ENCODE results near the gene ADCY9. TPM values are rescaled to one million over a fixed set of nuclear protein-coding genes. Genes with fewer than 3 reads are reported as not detected.
"Not testable (repeated sequence)": the region's sequence is repeated elsewhere in the genome, so short reads cannot be mapped to it uniquely, and the experiment has no call there.

ADCY9 gene
- total and polyA plus RNA-seq, 2 experiments from 2014 or later: 2.2 to 18.3 TPM

- not testable (repeated sequence) for H3F3A ChIP-seq (replicated peaks; ENCODE audit: low read depth); H3K4me3 Mint-ChIP-seq; H2AFZ ChIP-seq; H4K20me1 ChIP-seq (replicated peaks; ENCODE audit: insufficient read depth); ATAC-seq; H3K4me1 Mint-ChIP-seq; H3K79me2 ChIP-seq (replicated peaks; ENCODE audit: insufficient read depth); H3K4me2 ChIP-seq; DNase-seq (ENCODE audit: low spot score); H3K9me2 ChIP-seq (ENCODE audit: insufficient read depth); H3K36me3 ChIP-seq (ENCODE audit: insufficient read depth); H3K36me3 Mint-ChIP-seq (ENCODE audit: low read depth); H3K4me1 ChIP-seq (ENCODE audit: insufficient read depth); H3K4me3 ChIP-seq; H3K27ac ChIP-seq (ENCODE audit: low read depth); H3K27ac Mint-ChIP-seq; H3K27me3 ChIP-seq (ENCODE audit: insufficient read depth); H3K9me3 Mint-ChIP-seq
- H3K27me3 Mint-ChIP-seq (ENCODE audit: insufficient read depth, low read depth, poor library complexity): peaks cover 12% of the 10 kb centered on the region
These were observed 40.3 kb upstream of the ADCY9 start for GRCh38 chr16:4156503-4156902.

GRCh38 chr16:4153364-4153763 is 37.1 kb upstream of the ADCY9 start:
- not testable (repeated sequence) for H4K20me1 ChIP-seq (replicated peaks; ENCODE audit: insufficient read depth); H3K27ac Mint-ChIP-seq; H3K4me3 ChIP-seq; H3F3A ChIP-seq (replicated peaks; ENCODE audit: low read depth); H3K36me3 Mint-ChIP-seq (ENCODE audit: low read depth); ATAC-seq; H3K4me3 Mint-ChIP-seq; H3K9me3 Mint-ChIP-seq; H3K27ac ChIP-seq (ENCODE audit: low read depth); H3K36me3 ChIP-seq (ENCODE audit: insufficient read depth); H3K27me3 Mint-ChIP-seq (ENCODE audit: insufficient read depth, low read depth, poor library complexity); H3K27me3 ChIP-seq (ENCODE audit: insufficient read depth); H3K4me1 ChIP-seq (ENCODE audit: insufficient read depth); H3K4me1 Mint-ChIP-seq; H3K79me2 ChIP-seq (replicated peaks; ENCODE audit: insufficient read depth); H3K9me2 ChIP-seq (ENCODE audit: insufficient read depth); H2AFZ ChIP-seq; DNase-seq (ENCODE audit: low spot score); H3K4me2 ChIP-seq

DNA sequence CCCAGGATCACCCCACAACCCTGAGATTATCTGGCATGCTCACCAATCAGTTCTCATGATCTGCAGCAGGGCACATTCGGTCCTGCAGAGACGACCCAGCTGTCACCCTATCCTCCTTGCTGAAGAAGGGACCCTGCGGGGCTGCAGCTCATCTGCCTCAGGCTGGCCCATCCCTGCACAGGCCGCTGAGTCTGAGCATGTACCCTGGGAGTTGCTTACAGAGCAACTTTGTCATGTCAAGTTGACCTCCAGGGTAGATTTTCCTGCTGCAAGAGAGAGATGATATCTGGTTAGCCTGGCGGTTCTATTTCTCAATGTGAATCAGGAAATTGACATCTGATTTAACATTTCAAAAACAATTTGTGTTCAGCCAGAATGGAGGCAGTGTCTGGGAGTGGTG is 36.0 kb upstream of the ADCY9 start:
- DNase-seq (ENCODE audit: low spot score) (no peak), ATAC-seq (peak; percentile 35; the same call in 2 of the 3 replicates)
- H3K4me3 Mint-ChIP-seq: no peak overlapping the region
- TF ChIP-seq EZH2 (IDR thresholded peaks at IDR 0.05; ENCODE audit: low read depth, unreplicated experiment) (no peak), ZNF462 (CRISPR knock-in tag; IDR thresholded peaks at IDR 0.05) (no peak), EZH2phosphoT487 (IDR thresholded peaks at IDR 0.05; ENCODE audit: unreplicated experiment) (no peak), ZNF331 (CRISPR knock-in tag; IDR thresholded peaks at IDR 0.05; ENCODE audit: low read depth) (no peak), NANOG (IDR thresholded peaks at IDR 0.05; ENCODE audit: borderline replicate concordance) (no peak), ETS1 (IDR thresholded peaks at IDR 0.05) (no peak), JUNB (IDR thresholded peaks at IDR 0.05; ENCODE audit: unreplicated experiment) (no peak), CREB1 (CRISPR knock-in tag; IDR thresholded peaks at IDR 0.05; ENCODE audit: low read depth) (no peak)
- TF ChIP-seq, protein P1, sequence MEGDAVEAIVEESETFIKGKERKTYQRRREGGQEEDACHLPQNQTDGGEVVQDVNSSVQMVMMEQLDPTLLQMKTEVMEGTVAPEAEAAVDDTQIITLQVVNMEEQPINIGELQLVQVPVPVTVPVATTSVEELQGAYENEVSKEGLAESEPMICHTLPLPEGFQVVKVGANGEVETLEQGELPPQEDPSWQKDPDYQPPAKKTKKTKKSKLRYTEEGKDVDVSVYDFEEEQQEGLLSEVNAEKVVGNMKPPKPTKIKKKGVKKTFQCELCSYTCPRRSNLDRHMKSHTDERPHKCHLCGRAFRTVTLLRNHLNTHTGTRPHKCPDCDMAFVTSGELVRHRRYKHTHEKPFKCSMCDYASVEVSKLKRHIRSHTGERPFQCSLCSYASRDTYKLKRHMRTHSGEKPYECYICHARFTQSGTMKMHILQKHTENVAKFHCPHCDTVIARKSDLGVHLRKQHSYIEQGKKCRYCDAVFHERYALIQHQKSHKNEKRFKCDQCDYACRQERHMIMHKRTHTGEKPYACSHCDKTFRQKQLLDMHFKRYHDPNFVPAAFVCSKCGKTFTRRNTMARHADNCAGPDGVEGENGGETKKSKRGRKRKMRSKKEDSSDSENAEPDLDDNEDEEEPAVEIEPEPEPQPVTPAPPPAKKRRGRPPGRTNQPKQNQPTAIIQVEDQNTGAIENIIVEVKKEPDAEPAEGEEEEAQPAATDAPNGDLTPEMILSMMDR (conservative IDR thresholded peaks at IDR 0.05; ENCODE audit: low read depth in 2 of 2): no peak

More for the DNA sequence above, 36.0 kb upstream of the ADCY9 start:
- Histone ChIP-seq H4K20me1 (replicated peaks; ENCODE audit: insufficient read depth) (no peaks in the 10 kb centered on the region), H3F3A (replicated peaks; ENCODE audit: low read depth) (no peaks in the 10 kb centered on the region), H2AFZ (peak overlapping the region; percentile 14; the same call in 1 of the 2 replicates), H3K9me2 (ENCODE audit: insufficient read depth) (no peaks in the 10 kb centered on the region), H3K4me1 (ENCODE audit: insufficient read depth) (no peaks in the 10 kb centered on the region), H3K27ac (ENCODE audit: low read depth) (no peak overlapping the region), H3K36me3 (ENCODE audit: insufficient read depth) (no peaks in the 10 kb centered on the region), H3K27me3 (ENCODE audit: insufficient read depth) (no peaks in the 10 kb centered on the region), H3K79me2 (replicated peaks; ENCODE audit: insufficient read depth) (no peaks in the 10 kb centered on the region), H3K4me2 (no peak overlapping the region), H3K4me3 (no peak overlapping the region)
- H3K27me3 Mint-ChIP-seq (ENCODE audit: insufficient read depth, low read depth, poor library complexity): peaks cover 9% of the 10 kb centered on the region
- H3K9me3 Mint-ChIP-seq: no peaks in the 10 kb centered on the region
- H3K27ac Mint-ChIP-seq: no peak overlapping the region
- H3K4me1 Mint-ChIP-seq: no peaks in the 10 kb centered on the region
- H3K36me3 Mint-ChIP-seq (ENCODE audit: low read depth): no peaks in the 10 kb centered on the region

Measured in GM23338 (cell line).